Left cardiac atrium (tissue), 4 donors: ENCODE results near the gene PDLIM7. TPM values are rescaled to one million over a fixed set of nuclear protein-coding genes. Genes with fewer than 3 reads are reported as not detected.
A peak's percentile ranks its signal among the peaks of the same experiment; 100 is the strongest.

ENCODE experiments used
- ATAC-seq, 2 donors: fragments of 200-7000 bp; cut with Tn5 transposase; one replicate each; pipeline ENCODE4 v1.9.1; 2020; ENCODE audit warnings: mild to moderate bottlenecking in 2 of 2, moderate library complexity in 2 of 2
- DNase-seq: peaks from one replicate; pipeline ENCODE4 v3.0.0-alpha.2; 2020
- intact Hi-C, 2 donors: fragments of 100-400 bp; cut with DNase I; formaldehyde crosslinking; loops; one replicate each; pipeline versions ENCODE4 v1.14.1 to v1.15.1; 2022 to 2023
- total RNA-seq, 2 donors: library from RNA; stranded (reverse); fragmentation: NEBNext Ultra II Directional; extraction: Animal tissue kit (Norgen Biotek cat#: 25700); gene quantifications; one replicate each; pipeline ENCODE4 v1.2.1, GENCODE V29; 2021
- donor health status: DM: no; HTN: yes; CAD: no.
- donor health status: DM: no; HTN: yes; CAD: no; lungs with severe emphysema.
- donor health status: DM: yes; HTN: yes; CAD: no.
- donor health status: Dilated cardiomyopathy.

PDLIM7 gene
- total RNA-seq, 2 donors from 2014 or later: 50.5 to 94.5 TPM

GRCh38 chr5:177468685-177469628, 28.4 kb downstream of the PDLIM7 start:
- ATAC-seq: peak in 1 of 2 donors; percentile 35
- intact Hi-C loops: no loop called here
- peak; percentile 64 for DNase-seq

GRCh38 chr5:177468329-177468684, 29.1 kb downstream of the PDLIM7 start:
- intact Hi-C loops: no loop called here
- DNase-seq: no peak
- ATAC-seq: no peak

GRCh38 chr5:177467436-177467835, 30.0 kb downstream of the PDLIM7 start:
- DNase-seq (no peak), ATAC-seq (no peak)
- intact Hi-C loops: no loop called here

- intact Hi-C loops: no loop called here
- ATAC-seq (no peak), DNase-seq (no peak)
Measured at GRCh38 chr5:177466861-177467260, 30.5 kb downstream of the PDLIM7 start.

- DNase-seq (no peak), ATAC-seq (no peak)
- intact Hi-C loops: no loop called here
Measured at GRCh38 chr5:177465044-177465443, 32.4 kb downstream of the PDLIM7 start.

- ATAC-seq (peak in 1 of 2 donors; percentile 17), DNase-seq (peak; percentile 72)
- intact Hi-C loops: no loop called here
Measured at GRCh38 chr5:177462021-177462670, 35.3 kb downstream of the PDLIM7 start.

GRCh38 chr5:177459819-177460628, 37.4 kb downstream of the PDLIM7 start:
- intact Hi-C loops: loop anchor here in 1 of 2 donors (2.0 kb wide), 1 partner anchor 39 kb away; no protein-coding TSS in a partner anchor
- ATAC-seq (no peak), DNase-seq (no peak)

- DNase-seq (no peak), ATAC-seq (no peak)
- intact Hi-C loops: loop anchor here in 1 of 2 donors (2.0 kb wide), 1 partner anchor 39 kb away; no protein-coding TSS in a partner anchor
Measured at GRCh38 chr5:177459357-177459756, 38.0 kb downstream of the PDLIM7 start.

GRCh38 chr5:177458912-177459350, 38.5 kb downstream of the PDLIM7 start:
- ATAC-seq (no peak), DNase-seq (no peak)
- intact Hi-C loops: loop anchor here in 1 of 2 donors (2.0 kb wide), 1 partner anchor 40 kb away; no protein-coding TSS in a partner anchor

- ATAC-seq (no peak), DNase-seq (no peak)
- intact Hi-C loops: loop anchor here in 1 of 2 donors (2.0 kb wide), 1 partner anchor 41 kb away; no protein-coding TSS in a partner anchor
Measured at GRCh38 chr5:177457852-177458681, 39.3 kb downstream of the PDLIM7 start.

GRCh38 chr5:177456976-177457851, 40.2 kb downstream of the PDLIM7 start:
- peak; percentile 29 to 43 for ATAC-seq
- intact Hi-C loops: no loop called here
- peak; percentile 87 for DNase-seq

- ATAC-seq (no peak), DNase-seq (no peak)
- intact Hi-C loops: no loop called here
Measured at GRCh38 chr5:177456591-177456964, 40.8 kb downstream of the PDLIM7 start.

- intact Hi-C loops: loop anchor here (2.0 kb wide), 2 partner anchors 43 to 65 kb away; no protein-coding TSS in a partner anchor
- ATAC-seq: peak; percentile 65 to 66
- peak; percentile 94 for DNase-seq
Measured at GRCh38 chr5:177455661-177456590, 41.5 kb downstream of the PDLIM7 start.

GRCh38 chr5:177455036-177455660, 42.3 kb downstream of the PDLIM7 start:
- peak; percentile 83 for DNase-seq
- peak; percentile 56 to 58 for ATAC-seq
- intact Hi-C loops: loop anchor here (2.0 kb wide), 2 partner anchors 44 to 64 kb away; no protein-coding TSS in a partner anchor

- ATAC-seq (peak; percentile 69 to 74), DNase-seq (peak; percentile 93)
- intact Hi-C loops: loop anchor here (1.0 to 5.0 kb wide), 5 partner anchors 44 to 64 kb away; partner anchors contain the start of gene F12 (in 1 of the 2)
Measured at GRCh38 chr5:177454397-177455035, 42.9 kb downstream of the PDLIM7 start.
